Measurements from ENCODE around the gene E2F4.

E2F4 gene

DNA sequence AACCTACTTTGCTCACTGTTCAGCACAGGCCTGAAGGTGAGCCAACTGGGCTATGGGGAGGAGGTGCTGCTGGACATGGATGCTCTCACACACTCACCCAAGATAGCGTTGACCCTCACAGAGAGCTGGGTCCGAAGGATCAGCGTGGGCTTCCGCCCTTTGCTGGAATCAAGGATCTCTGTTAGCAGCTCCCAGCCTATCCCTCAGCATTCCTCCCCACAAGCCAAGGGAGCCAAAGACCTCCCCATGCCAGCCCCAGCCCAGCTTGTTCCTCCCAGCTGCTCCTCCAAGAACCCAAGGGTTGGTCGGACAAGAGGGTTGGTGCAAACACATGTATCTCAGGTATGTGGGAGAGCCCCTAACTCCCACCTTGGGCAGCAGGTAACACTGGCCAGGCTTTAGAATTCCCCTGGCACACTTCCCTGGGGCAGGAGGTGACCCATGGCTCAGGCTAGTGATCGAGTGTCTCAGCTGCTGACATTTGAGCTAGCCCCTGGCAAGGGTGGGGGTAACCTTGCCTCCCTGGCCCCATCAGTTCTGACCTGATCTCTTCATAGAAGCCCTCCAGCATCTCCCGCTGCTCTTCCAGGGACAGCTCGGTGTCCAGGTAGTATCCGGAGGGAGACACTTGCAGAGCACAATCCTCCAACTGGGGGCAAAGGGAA lies 47.0 kb downstream of the E2F4 start:
- no peak for DNase-seq

- DNase-seq = no peak
Measured at GRCh38 chr16:67240506-67240905, 48.6 kb downstream of the E2F4 start.

- DNase-seq = peak; percentile 33
Measured at GRCh38 chr16:67241008-67241900, 49.3 kb downstream of the E2F4 start.

GRCh38 chr16:67242138-67242730 lies 50.3 kb downstream of the E2F4 start:
- DNase-seq = no peak

- no peak for DNase-seq
Measured at GRCh38 chr16:67243481-67243880, 51.5 kb downstream of the E2F4 start.

DNA sequence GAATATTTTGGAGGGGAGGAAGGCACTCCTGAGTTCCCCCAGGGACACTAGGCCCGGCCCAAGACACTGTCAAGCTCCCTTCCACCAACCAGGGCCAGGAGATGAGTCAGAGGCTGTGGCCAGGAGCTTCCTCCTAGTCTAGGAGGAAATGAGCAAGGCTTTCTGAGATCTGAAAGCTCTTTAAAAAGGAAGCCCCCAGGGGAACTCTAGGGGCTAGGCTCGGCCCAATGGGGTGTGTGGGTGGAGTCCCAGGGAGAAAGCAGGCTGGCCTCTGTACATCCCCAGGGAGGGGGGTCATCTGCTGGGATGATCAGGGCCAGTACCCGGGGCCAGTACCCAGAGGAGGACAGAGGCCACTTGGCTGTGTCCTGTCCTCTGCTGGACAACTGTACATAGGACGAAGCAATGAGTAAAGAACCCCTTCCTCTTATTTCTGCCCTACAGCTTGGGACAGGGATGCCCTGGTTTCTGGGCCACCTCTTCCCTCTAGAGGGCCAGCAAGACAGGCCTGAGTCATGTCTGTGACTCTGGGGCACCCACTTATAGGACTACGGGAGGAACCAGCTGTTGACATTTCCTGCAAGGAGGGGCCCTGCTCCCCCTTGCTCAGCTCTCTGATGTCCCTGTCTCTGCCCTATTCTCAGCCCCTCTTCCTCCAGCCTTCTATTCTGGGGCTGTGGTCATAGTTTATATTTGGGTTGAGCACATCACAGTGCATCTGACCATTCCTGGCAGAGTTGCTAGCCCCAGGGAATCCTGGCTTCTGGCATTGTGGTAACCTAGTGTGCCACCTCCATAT lies 52.6 kb downstream of the E2F4 start:
- DNase-seq = peak; percentile 70

- no peak for DNase-seq
Measured at GRCh38 chr16:67245186-67245585, 53.2 kb downstream of the E2F4 start.

- DNase-seq = no peak
Measured at GRCh38 chr16:67245674-67246080, 53.7 kb downstream of the E2F4 start.

GRCh38 chr16:67246081-67246755 lies 54.3 kb downstream of the E2F4 start:
- peak; percentile 38 for DNase-seq

GRCh38 chr16:67246756-67247191 lies 54.8 kb downstream of the E2F4 start:
- DNase-seq = no peak

DNA sequence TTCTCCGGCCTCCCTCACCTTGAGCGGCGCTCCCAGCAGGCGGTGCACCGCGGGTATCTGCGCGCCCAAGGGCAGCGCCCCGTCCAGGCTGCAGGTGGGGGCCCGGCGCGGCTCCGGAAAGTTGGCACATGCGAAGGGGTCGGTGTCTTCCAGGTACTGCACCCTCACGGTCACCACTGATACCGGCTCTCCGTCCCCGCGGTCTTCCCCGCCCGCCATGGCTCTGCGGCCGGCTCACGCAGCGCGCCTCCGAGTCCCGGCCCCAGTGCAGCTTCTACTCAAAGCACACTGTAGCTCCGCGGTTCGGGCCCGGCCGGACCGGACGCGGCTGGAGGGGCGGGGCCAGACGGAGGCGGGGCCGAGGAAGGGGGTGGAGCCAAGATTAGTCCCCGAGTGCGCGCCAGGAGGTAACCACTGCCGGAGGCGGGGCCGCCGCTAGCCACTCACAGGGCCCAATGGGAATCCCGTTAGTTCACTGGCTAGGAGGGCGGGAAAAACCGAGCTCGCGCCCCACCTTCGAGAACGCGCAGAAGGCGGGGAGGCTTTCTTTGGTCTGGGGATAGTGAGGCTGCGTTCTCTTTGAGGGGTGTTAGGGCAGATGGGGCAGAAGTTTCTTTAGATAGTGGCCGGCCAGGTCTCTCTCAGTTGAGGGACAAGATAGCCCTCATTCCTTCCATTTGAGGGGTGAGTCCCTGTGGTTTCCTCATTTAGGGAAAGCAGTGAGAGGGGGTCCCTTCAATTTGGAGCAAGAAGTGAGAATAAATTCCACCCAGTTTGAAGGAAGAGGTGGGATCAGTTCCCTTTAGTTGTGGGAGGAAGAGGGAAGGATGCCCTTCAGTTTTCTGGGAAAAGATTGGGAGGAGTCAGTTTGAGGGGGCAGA lies 55.5 kb downstream of the E2F4 start, which contains the start of gene FHOD1:
FHOD1 (minus strand) TSS at position 290 of the 881 bp plus-strand sequence; CDS start at position 219, 71 bp downstream.
- peak; percentile 91 for DNase-seq

GRCh38 chr16:67248073-67248400 lies 56.1 kb downstream of the E2F4 start:
- DNase-seq = no peak
